Measurements from ENCODE around the gene MED12L. TPM values are rescaled to one million over a fixed set of nuclear protein-coding genes. Genes with fewer than 3 reads are reported as not detected.

The MED12L gene
- total RNA-seq, 1 experiment from 2014 or later, result 6.4 TPM

GRCh38 chr3:151200586-151200985, 115.1 kb downstream of the MED12L start:
- RAD21 ChIA-PET (ENCODE audit: low non-redundant PET in 1 of 2, low total read pairs in 2 of 2, uncharacterized antibody in 2 of 2, unreplicated experiment in 2 of 2), result no interaction called here
- no peaks in the 10 kb centered on the region for H4K20me1 ChIP-seq (ENCODE audit: insufficient read depth)
- H3K79me2 ChIP-seq (ENCODE audit: insufficient read depth, low read length), result no peaks in the 10 kb centered on the region
- DNase-seq (ENCODE audit: low read depth, low spot score) (no peak), ATAC-seq (no peak)
- no peak overlapping the region for H2AFZ ChIP-seq (ENCODE audit: low read depth, low read length, poor library complexity, severe bottlenecking)
- no peak overlapping the region for H3K27ac ChIP-seq (ENCODE audit: low read depth, low read length)
- no peaks in the 10 kb centered on the region for H3K9me3 ChIP-seq (ENCODE audit: control insufficient read depth in 1 of 2, insufficient read depth in 1 of 2, low read depth in 1 of 2, low read length in 2 of 2)
- intact Hi-C loops (cut with micrococcal nuclease), result no loop called here
- H3K4me2 ChIP-seq (ENCODE audit: low read length), result no peak overlapping the region
- H3K4me1 ChIP-seq (ENCODE audit: control insufficient read depth in 1 of 2, insufficient read depth in 2 of 2, low read length in 2 of 2), result no peaks in the 10 kb centered on the region
- H3K36me3 ChIP-seq (ENCODE audit: control insufficient read depth in 1 of 2, insufficient read depth in 2 of 2, low read length in 2 of 2), result no peaks in the 10 kb centered on the region
- H3K4me3 ChIP-seq (replicated peaks in 1 of 2; ENCODE audit: low read depth in 1 of 2, low read length in 2 of 2), result no peak overlapping the region
- no peaks in the 10 kb centered on the region for H3K27me3 ChIP-seq (ENCODE audit: insufficient read depth, low read length)
- CTCF ChIA-PET, result no interaction called here
- 0 out of 2 replicates have a peak, but pooled peaks cover 3% of the 10 kb centered on the region for H3K9me2 ChIP-seq (ENCODE audit: insufficient read depth)
- H3K9ac ChIP-seq (ENCODE audit: low read length), result no peak overlapping the region
- POLR2A ChIA-PET, result no interaction called here
- TF ChIP-seq SP1 (IDR thresholded peaks at IDR 0.05; ENCODE audit: low read depth) (no peak), POLR2AphosphoS5 (IDR thresholded peaks at IDR 0.05; ENCODE audit: low read depth, low read length) (no peak), ELF1 (IDR thresholded peaks at IDR 0.05; ENCODE audit: borderline replicate concordance, low read depth) (no peak), EGR1 (IDR thresholded peaks at IDR 0.05; ENCODE audit: low read depth) (no peak), JUND (IDR thresholded peaks at IDR 0.05) (no peak), SIN3A (IDR thresholded peaks at IDR 0.05; ENCODE audit: low read depth) (no peak), EZH2 (IDR thresholded peaks at IDR 0.05) (no peak), ZNF274 (IDR thresholded peaks at IDR 0.05; ENCODE audit: low read depth, low read length) (no peak)
- TF ChIP-seq, protein P1, sequence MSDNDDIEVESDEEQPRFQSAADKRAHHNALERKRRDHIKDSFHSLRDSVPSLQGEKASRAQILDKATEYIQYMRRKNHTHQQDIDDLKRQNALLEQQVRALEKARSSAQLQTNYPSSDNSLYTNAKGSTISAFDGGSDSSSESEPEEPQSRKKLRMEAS (IDR thresholded peaks at IDR 0.05), result no peak
- no TSS peak for BruUV-seq (replicated peaks)

- RAD21 ChIA-PET (ENCODE audit: low non-redundant PET in 1 of 2, low total read pairs in 2 of 2, uncharacterized antibody in 2 of 2, unreplicated experiment in 2 of 2), result no interaction called here
- POLR2A ChIA-PET, result no interaction called here
- no peak overlapping the region for H3K27ac ChIP-seq (ENCODE audit: low read depth, low read length)
- no peak overlapping the region for H3K4me2 ChIP-seq (ENCODE audit: low read length)
- intact Hi-C loops (cut with micrococcal nuclease), result no loop called here
- ATAC-seq, result no peak
- H3K79me2 ChIP-seq (ENCODE audit: insufficient read depth, low read length), result no peaks in the 10 kb centered on the region
- no peaks in the 10 kb centered on the region for H3K36me3 ChIP-seq (ENCODE audit: control insufficient read depth in 1 of 2, insufficient read depth in 2 of 2, low read length in 2 of 2)
- CTCF ChIA-PET, result no interaction called here
- H3K4me1 ChIP-seq (ENCODE audit: control insufficient read depth in 1 of 2, insufficient read depth in 2 of 2, low read length in 2 of 2), result no peaks in the 10 kb centered on the region
- no peak for DNase-seq (ENCODE audit: low read depth, low spot score)
- H3K4me3 ChIP-seq (replicated peaks in 1 of 2; ENCODE audit: low read depth in 1 of 2, low read length in 2 of 2), result no peak overlapping the region
- H3K9ac ChIP-seq (ENCODE audit: low read length), result no peak overlapping the region
- no peak overlapping the region for H2AFZ ChIP-seq (ENCODE audit: low read depth, low read length, poor library complexity, severe bottlenecking)
- no peaks in the 10 kb centered on the region for H4K20me1 ChIP-seq (ENCODE audit: insufficient read depth)
- BruUV-seq (replicated peaks), result no TSS peak
- no peaks in the 10 kb centered on the region for H3K9me3 ChIP-seq (ENCODE audit: control insufficient read depth in 1 of 2, insufficient read depth in 1 of 2, low read depth in 1 of 2, low read length in 2 of 2)
- 0 out of 2 replicates have a peak, but pooled peaks cover 3% of the 10 kb centered on the region for H3K9me2 ChIP-seq (ENCODE audit: insufficient read depth)
- no peaks in the 10 kb centered on the region for H3K27me3 ChIP-seq (ENCODE audit: insufficient read depth, low read length)
- no peak for TF ChIP-seq CTCF (IDR thresholded peaks at IDR 0.05 in 2 of 3, conservative IDR thresholded peaks at IDR 0.05 in 1 of 3; ENCODE audit: borderline replicate concordance in 1 of 3, insufficient read depth in 1 of 3, low read depth in 2 of 3, low read length in 2 of 3)
- no peak for TF ChIP-seq EZH2 (IDR thresholded peaks at IDR 0.05)
- no peak for TF ChIP-seq FOSL1 (IDR thresholded peaks at IDR 0.05; ENCODE audit: low read depth)
- TF ChIP-seq REST (IDR thresholded peaks at IDR 0.05; ENCODE audit: low read depth), result no peak
- TF ChIP-seq TCF7L2 (IDR thresholded peaks at IDR 0.05; ENCODE audit: borderline replicate concordance, extremely low read depth, insufficient read depth, insufficient read length), result no peak
- TF ChIP-seq SRF (IDR thresholded peaks at IDR 0.05; ENCODE audit: low read depth), result no peak
- TF ChIP-seq YY1 (IDR thresholded peaks at IDR 0.05; ENCODE audit: extremely low read depth, insufficient replicate concordance, low read depth, low read length), result no peak
- no peak for TF ChIP-seq SP1 (IDR thresholded peaks at IDR 0.05; ENCODE audit: low read depth)
- no peak for TF ChIP-seq CEBPB (IDR thresholded peaks at IDR 0.05; ENCODE audit: low read depth)
Measured at GRCh38 chr3:151201051-151201730, 115.7 kb downstream of the MED12L start.
